ENCODE data around the gene RALA.

Gene RALA

GRCh38 chr7:39616138-39616537 lies 7.2 kb upstream of the RALA start:
- Histone ChIP-seq H3F3A (ENCODE audit: insufficient read depth, low read length) (no peaks in the 10 kb centered on the region), H4K20me1 (ENCODE audit: insufficient read depth, low read length) (no peaks in the 10 kb centered on the region), H3K4me1 (ENCODE audit: insufficient read depth, low read length, severe bottlenecking) (no peaks in the 10 kb centered on the region), H3K4me2 (ENCODE audit: low read length) (no peak overlapping the region), H3K36me3 (ENCODE audit: insufficient read depth, low read length) (no peaks in the 10 kb centered on the region), H3K9me2 (ENCODE audit: low read depth, low read length) (no peaks in the 10 kb centered on the region), H3K79me2 (ENCODE audit: insufficient read depth, low read length) (no peaks in the 10 kb centered on the region), H3K9ac (ENCODE audit: low read length) (no peak overlapping the region), H3K27ac (ENCODE audit: low read depth, low read length, poor library complexity, severe bottlenecking) (no peak overlapping the region), H3K27me3 (ENCODE audit: insufficient read depth, low read length) (0 out of 2 replicates have a peak, but pooled peaks cover 4% of the 10 kb centered on the region), H2AFZ (ENCODE audit: low read length) (no peak overlapping the region), H3K9me3 (ENCODE audit: low read length) (no peaks in the 10 kb centered on the region), H3K4me3 (ENCODE audit: low read depth, low read length, poor library complexity, severe bottlenecking) (no peak overlapping the region)
- no peak for TF ChIP-seq EZH2 (IDR thresholded peaks at IDR 0.05; ENCODE audit: borderline replicate concordance, low read length)
- TF ChIP-seq CTCF (IDR thresholded peaks at IDR 0.05; ENCODE audit: low read length), result no peak

GRCh38 chr7:39617005-39617404 lies 6.4 kb upstream of the RALA start:
- H3K4me1 ChIP-seq (ENCODE audit: insufficient read depth, low read length, severe bottlenecking), result peaks cover 2% of the 10 kb centered on the region
- TF ChIP-seq EZH2 (IDR thresholded peaks at IDR 0.05; ENCODE audit: borderline replicate concordance, low read length) (no peak), CTCF (IDR thresholded peaks at IDR 0.05; ENCODE audit: low read length) (no peak)

GRCh38 chr7:39618868-39619267 lies 4.5 kb upstream of the RALA start:
- no peak overlapping the region for H2AFZ ChIP-seq (ENCODE audit: low read length)
- no peak for TF ChIP-seq CTCF (IDR thresholded peaks at IDR 0.05; ENCODE audit: low read length)
- TF ChIP-seq EZH2 (IDR thresholded peaks at IDR 0.05; ENCODE audit: borderline replicate concordance, low read length), result no peak
- H3K4me1 ChIP-seq (ENCODE audit: insufficient read depth, low read length, severe bottlenecking), result peaks cover 10% of the 10 kb centered on the region
- H3K4me2 ChIP-seq (ENCODE audit: low read length), result no peak overlapping the region
- H3K9me2 ChIP-seq (ENCODE audit: low read depth, low read length), result no peaks in the 10 kb centered on the region
- no peaks in the 10 kb centered on the region for H3K9me3 ChIP-seq (ENCODE audit: low read length)
- H4K20me1 ChIP-seq (ENCODE audit: insufficient read depth, low read length), result no peaks in the 10 kb centered on the region
- H3K4me3 ChIP-seq (ENCODE audit: low read depth, low read length, poor library complexity, severe bottlenecking), result no peak overlapping the region
- no peaks in the 10 kb centered on the region for H3K36me3 ChIP-seq (ENCODE audit: insufficient read depth, low read length)
- no peak overlapping the region for H3K9ac ChIP-seq (ENCODE audit: low read length)
- no peaks in the 10 kb centered on the region for H3F3A ChIP-seq (ENCODE audit: insufficient read depth, low read length)
- 0 out of 2 replicates have a peak, but pooled peaks cover under 1% of the 10 kb centered on the region for H3K27me3 ChIP-seq (ENCODE audit: insufficient read depth, low read length)
- H3K27ac ChIP-seq (ENCODE audit: low read depth, low read length, poor library complexity, severe bottlenecking), result no peak overlapping the region
- no peaks in the 10 kb centered on the region for H3K79me2 ChIP-seq (ENCODE audit: insufficient read depth, low read length)

More at GRCh38 chr7:39617005-39617404, 6.4 kb upstream of the RALA start:
- H3K9ac ChIP-seq (ENCODE audit: low read length), result no peak overlapping the region
- H3K9me3 ChIP-seq (ENCODE audit: low read length), result no peaks in the 10 kb centered on the region
- no peak overlapping the region for H3K27ac ChIP-seq (ENCODE audit: low read depth, low read length, poor library complexity, severe bottlenecking)
- 0 out of 2 replicates have a peak, but pooled peaks cover 4% of the 10 kb centered on the region for H3K27me3 ChIP-seq (ENCODE audit: insufficient read depth, low read length)
- H3K9me2 ChIP-seq (ENCODE audit: low read depth, low read length), result no peaks in the 10 kb centered on the region
- H3F3A ChIP-seq (ENCODE audit: insufficient read depth, low read length), result no peaks in the 10 kb centered on the region
- no peaks in the 10 kb centered on the region for H3K36me3 ChIP-seq (ENCODE audit: insufficient read depth, low read length)
- no peak overlapping the region for H2AFZ ChIP-seq (ENCODE audit: low read length)
- no peak overlapping the region for H3K4me3 ChIP-seq (ENCODE audit: low read depth, low read length, poor library complexity, severe bottlenecking)
- H4K20me1 ChIP-seq (ENCODE audit: insufficient read depth, low read length), result no peaks in the 10 kb centered on the region
- H3K79me2 ChIP-seq (ENCODE audit: insufficient read depth, low read length), result no peaks in the 10 kb centered on the region
- no peak overlapping the region for H3K4me2 ChIP-seq (ENCODE audit: low read length)
